HEK293 (cell line): ENCODE data around the gene SMIM10.

Experiments
- CTCF ChIA-PET: fragments of 350-600 bp; formaldehyde crosslinking; extraction: SDS; loops from one replicate; lab custom pipeline; 2021; ENCODE audit warnings: antibody characterized with exemption; lab: Yijun Ruan, JAX
- POLR2A ChIA-PET: fragments of 300-600 bp; formaldehyde crosslinking; extraction: SDS; loops from one replicate; lab custom pipeline; 2020; ENCODE audit warnings: antibody characterized with exemption, inconsistent platforms; lab: Yijun Ruan, JAX
- H3K27ac ChIP-seq: fragments of 200-500 bp; sonication (Bioruptor generic); 2 replicates; pipeline ENCODE4 v1.5.1; 2014; ENCODE audit warnings: low read depth, low read length, control low read depth, inconsistent platforms; ENCODE audit errors: extremely low read depth
- H3K36me3 ChIP-seq, 2 experiments: fragments of 200-500 bp in 1 of 2; sonication (Bioruptor generic) in 1 of 2; 1 replicate in 1 of 2; 2 replicates in 1 of 2; pipeline ENCODE4 v1.5.1; 2014 to 2017; ENCODE audit warnings: inconsistent platforms in 2 of 2, low read length in 2 of 2; ENCODE audit not compliant: control insufficient read depth in 2 of 2, insufficient read depth in 1 of 2
- H3K4me1 ChIP-seq: fragments of 200-500 bp; sonication (Bioruptor generic); 2 replicates; pipeline ENCODE4 v1.5.1; 2014; ENCODE audit warnings: mild to moderate bottlenecking, low read length, inconsistent platforms; ENCODE audit not compliant: control insufficient read depth, insufficient read depth
- H3K4me3 ChIP-seq: 2 replicates; pipeline ENCODE4 v1.5.1; 2011; ENCODE audit warnings: low read depth, mild to moderate bottlenecking, control low read depth, low read length, moderate library complexity
- H3K9me3 ChIP-seq: fragments of 200-500 bp; sonication (Bioruptor generic); 2 replicates; pipeline ENCODE4 v1.5.1; 2014; ENCODE audit warnings: low read depth, low read length, inconsistent platforms; ENCODE audit not compliant: control insufficient read depth, insufficient read depth
- BCL11A ChIP-seq: fragments of 450-650 bp; formaldehyde crosslinking; IDR thresholded peaks from 2 replicates; pipeline ENCODE4 v1.5.1; 2016; ENCODE audit warnings: low read depth, missing biosample characterization, missing genetic modification characterization
- PRDM1 ChIP-seq: fragments of 450-650 bp; formaldehyde crosslinking; IDR thresholded peaks from 2 replicates; pipeline ENCODE4; 2016; ENCODE audit warnings: missing biosample characterization, missing genetic modification characterization
- SCRT2 ChIP-seq: fragments of 450-650 bp; formaldehyde crosslinking; IDR thresholded peaks from 2 replicates; pipeline ENCODE4 v1.5.1; 2016; ENCODE audit warnings: missing biosample characterization, missing genetic modification characterization
- SP2 ChIP-seq: fragments of 450-650 bp; formaldehyde crosslinking; IDR thresholded peaks from 2 replicates; pipeline ENCODE4 v1.5.1; 2016; ENCODE audit warnings: missing biosample characterization, missing genetic modification characterization
- ZFP3 ChIP-seq: fragments of 450-650 bp; formaldehyde crosslinking; IDR thresholded peaks from 2 replicates; pipeline ENCODE4 v1.5.1; 2016; ENCODE audit warnings: low read depth, missing biosample characterization, missing genetic modification characterization
- ZNF121 ChIP-seq: fragments of 450-650 bp; formaldehyde crosslinking; IDR thresholded peaks from 2 replicates; pipeline ENCODE4 v1.5.1; 2016; ENCODE audit warnings: missing biosample characterization, missing genetic modification characterization
- ZNF157 ChIP-seq: fragments of 450-650 bp; formaldehyde crosslinking; IDR thresholded peaks from 2 replicates; pipeline ENCODE4 v1.5.1; 2016; ENCODE audit warnings: missing biosample characterization, missing genetic modification characterization
- ZNF302 ChIP-seq: fragments of 450-650 bp; formaldehyde crosslinking; IDR thresholded peaks from 2 replicates; pipeline ENCODE4 v1.5.1; 2016; ENCODE audit warnings: missing biosample characterization, missing genetic modification characterization, low read depth
- ZNF768 ChIP-seq: fragments of 450-650 bp; formaldehyde crosslinking; IDR thresholded peaks from 2 replicates; pipeline ENCODE4 v1.5.1; 2018; ENCODE audit warnings: missing biosample characterization, mild to moderate bottlenecking, missing genetic modification characterization
- ZSCAN16 ChIP-seq: fragments of 450-650 bp; formaldehyde crosslinking; IDR thresholded peaks from 2 replicates; pipeline ENCODE4 v1.5.1; 2016; ENCODE audit warnings: missing biosample characterization, missing genetic modification characterization
- TF ChIP-seq, protein P1 (sequence below): fragments of 450-650 bp; formaldehyde crosslinking; IDR thresholded peaks from 2 replicates; pipeline ENCODE4 v1.5.1; 2017; ENCODE audit warnings: missing biosample characterization, missing genetic modification characterization
- TF ChIP-seq, protein P2 (sequence below): fragments of 450-650 bp; formaldehyde crosslinking; IDR thresholded peaks from 2 replicates; pipeline ENCODE4 v1.5.1; 2016; ENCODE audit warnings: missing biosample characterization, missing genetic modification characterization
- TF ChIP-seq, protein P3 (sequence below): fragments of 450-650 bp; formaldehyde crosslinking; IDR thresholded peaks from 2 replicates; pipeline ENCODE4 v1.5.1; 2016; ENCODE audit warnings: missing biosample characterization, missing genetic modification characterization, low read depth
- TF ChIP-seq, protein P4 (sequence below): fragments of 450-650 bp; formaldehyde crosslinking; IDR thresholded peaks from 2 replicates; pipeline ENCODE4 v1.5.1; 2016; ENCODE audit warnings: missing biosample characterization, missing genetic modification characterization, borderline replicate concordance
- TF ChIP-seq, protein P5 (sequence below): fragments of 450-650 bp; formaldehyde crosslinking; IDR thresholded peaks from 2 replicates; pipeline ENCODE4 v1.5.1; 2016; ENCODE audit warnings: missing biosample characterization, missing genetic modification characterization
- TF ChIP-seq, protein P6 (sequence below): fragments of 450-650 bp; formaldehyde crosslinking; IDR thresholded peaks from 2 replicates; pipeline ENCODE4 v1.5.1; 2016; ENCODE audit warnings: missing biosample characterization, missing genetic modification characterization
- TF ChIP-seq, protein P7 (sequence below): sonication (generic); formaldehyde crosslinking; IDR thresholded peaks from 2 replicates; pipeline ENCODE4 v1.8.1; 2022; ENCODE audit warnings: mild to moderate bottlenecking, moderate library complexity, missing genetic modification reagents

The SMIM10 gene

DNA sequence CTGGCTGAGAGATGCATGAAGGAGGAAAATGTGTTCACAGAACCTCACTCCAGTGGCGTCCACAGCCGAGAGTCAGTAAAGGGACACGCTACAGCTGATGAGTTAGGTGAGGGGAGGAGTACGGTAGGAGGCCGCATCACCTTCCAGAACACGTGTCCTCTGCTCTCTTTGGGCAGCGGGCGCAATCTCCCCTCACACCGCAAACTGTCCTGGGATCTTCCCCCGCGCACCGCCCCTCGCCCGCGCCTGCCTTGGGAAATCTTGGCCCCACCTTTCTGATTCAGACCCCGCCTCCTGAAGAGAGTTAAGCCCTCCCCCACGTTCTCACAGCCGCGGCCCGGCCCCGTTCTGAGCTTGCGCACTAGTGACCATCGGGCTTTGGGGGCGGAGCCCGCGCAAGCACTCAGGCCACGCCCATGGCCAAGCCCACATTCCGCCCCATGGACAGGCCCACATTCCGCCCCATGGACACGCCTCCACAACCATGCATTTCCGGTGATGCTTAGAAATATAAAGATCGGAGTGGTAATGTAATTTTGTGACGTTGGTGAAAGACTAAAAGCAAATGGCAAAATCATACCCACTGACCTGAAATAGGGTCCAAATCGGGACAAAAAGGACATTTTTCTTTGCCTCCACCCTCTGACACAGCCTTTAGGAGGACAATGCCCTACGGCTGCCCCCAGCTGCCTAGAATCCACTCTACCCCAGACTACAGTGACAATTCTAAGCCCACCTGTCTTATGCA, 13.3 kb downstream of the SMIM10 start (continued):
- TF ChIP-seq, protein P1, sequence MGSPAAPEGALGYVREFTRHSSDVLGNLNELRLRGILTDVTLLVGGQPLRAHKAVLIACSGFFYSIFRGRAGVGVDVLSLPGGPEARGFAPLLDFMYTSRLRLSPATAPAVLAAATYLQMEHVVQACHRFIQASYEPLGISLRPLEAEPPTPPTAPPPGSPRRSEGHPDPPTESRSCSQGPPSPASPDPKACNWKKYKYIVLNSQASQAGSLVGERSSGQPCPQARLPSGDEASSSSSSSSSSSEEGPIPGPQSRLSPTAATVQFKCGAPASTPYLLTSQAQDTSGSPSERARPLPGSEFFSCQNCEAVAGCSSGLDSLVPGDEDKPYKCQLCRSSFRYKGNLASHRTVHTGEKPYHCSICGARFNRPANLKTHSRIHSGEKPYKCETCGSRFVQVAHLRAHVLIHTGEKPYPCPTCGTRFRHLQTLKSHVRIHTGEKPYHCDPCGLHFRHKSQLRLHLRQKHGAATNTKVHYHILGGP (tag by site-specific recombination), result no peak
- TF ChIP-seq, protein P2, sequence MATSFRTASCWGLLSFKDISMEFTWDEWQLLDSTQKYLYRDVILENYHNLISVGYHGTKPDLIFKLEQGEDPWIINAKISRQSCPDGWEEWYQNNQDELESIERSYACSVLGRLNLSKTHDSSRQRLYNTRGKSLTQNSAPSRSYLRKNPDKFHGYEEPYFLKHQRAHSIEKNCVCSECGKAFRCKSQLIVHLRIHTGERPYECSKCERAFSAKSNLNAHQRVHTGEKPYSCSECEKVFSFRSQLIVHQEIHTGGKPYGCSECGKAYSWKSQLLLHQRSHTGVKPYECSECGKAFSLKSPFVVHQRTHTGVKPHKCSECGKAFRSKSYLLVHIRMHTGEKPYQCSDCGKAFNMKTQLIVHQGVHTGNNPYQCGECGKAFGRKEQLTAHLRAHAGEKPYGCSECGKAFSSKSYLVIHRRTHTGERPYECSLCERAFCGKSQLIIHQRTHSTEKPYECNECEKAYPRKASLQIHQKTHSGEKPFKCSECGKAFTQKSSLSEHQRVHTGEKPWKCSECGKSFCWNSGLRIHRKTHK, result no peak
- TF ChIP-seq, protein P3, sequence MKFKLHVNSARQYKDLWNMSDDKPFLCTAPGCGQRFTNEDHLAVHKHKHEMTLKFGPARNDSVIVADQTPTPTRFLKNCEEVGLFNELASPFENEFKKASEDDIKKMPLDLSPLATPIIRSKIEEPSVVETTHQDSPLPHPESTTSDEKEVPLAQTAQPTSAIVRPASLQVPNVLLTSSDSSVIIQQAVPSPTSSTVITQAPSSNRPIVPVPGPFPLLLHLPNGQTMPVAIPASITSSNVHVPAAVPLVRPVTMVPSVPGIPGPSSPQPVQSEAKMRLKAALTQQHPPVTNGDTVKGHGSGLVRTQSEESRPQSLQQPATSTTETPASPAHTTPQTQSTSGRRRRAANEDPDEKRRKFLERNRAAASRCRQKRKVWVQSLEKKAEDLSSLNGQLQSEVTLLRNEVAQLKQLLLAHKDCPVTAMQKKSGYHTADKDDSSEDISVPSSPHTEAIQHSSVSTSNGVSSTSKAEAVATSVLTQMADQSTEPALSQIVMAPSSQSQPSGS (tag by site-specific recombination), result no peak
- TF ChIP-seq ZSCAN16 (tag by site-specific recombination), result peak; percentile 69
- TF ChIP-seq, protein P4, sequence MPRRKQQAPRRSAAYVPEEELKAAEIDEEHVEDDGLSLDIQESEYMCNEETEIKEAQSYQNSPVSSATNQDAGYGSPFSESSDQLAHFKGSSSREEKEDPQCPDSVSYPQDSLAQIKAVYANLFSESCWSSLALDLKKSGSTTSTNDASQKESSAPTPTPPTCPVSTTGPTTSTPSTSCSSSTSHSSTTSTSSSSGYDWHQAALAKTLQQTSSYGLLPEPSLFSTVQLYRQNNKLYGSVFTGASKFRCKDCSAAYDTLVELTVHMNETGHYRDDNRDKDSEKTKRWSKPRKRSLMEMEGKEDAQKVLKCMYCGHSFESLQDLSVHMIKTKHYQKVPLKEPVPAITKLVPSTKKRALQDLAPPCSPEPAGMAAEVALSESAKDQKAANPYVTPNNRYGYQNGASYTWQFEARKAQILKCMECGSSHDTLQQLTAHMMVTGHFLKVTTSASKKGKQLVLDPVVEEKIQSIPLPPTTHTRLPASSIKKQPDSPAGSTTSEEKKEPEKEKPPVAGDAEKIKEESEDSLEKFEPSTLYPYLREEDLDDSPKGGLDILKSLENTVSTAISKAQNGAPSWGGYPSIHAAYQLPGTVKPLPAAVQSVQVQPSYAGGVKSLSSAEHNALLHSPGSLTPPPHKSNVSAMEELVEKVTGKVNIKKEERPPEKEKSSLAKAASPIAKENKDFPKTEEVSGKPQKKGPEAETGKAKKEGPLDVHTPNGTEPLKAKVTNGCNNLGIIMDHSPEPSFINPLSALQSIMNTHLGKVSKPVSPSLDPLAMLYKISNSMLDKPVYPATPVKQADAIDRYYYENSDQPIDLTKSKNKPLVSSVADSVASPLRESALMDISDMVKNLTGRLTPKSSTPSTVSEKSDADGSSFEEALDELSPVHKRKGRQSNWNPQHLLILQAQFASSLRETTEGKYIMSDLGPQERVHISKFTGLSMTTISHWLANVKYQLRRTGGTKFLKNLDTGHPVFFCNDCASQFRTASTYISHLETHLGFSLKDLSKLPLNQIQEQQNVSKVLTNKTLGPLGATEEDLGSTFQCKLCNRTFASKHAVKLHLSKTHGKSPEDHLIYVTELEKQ (tag by site-specific recombination), result no peak

DNA sequence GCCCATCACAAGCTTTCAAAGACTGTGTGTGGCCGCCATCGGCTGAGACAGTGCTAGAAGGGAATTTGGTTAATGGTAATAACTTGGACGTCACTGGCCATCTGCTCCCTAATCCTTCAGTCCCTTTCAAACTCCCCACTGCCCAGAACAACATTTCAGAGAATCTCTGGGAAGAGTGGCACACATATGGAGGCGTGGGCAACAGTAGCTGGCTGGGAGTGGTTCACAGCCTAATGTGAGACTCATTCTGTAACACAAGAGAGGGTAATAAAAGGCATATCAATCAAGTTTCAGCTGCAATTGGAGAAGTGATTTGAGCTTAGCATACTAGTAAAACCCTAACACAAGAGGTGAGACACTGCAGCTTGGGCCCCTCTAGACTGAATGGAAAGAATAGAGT, 15.4 kb downstream of the SMIM10 start:
- H3K36me3 ChIP-seq, result no peaks in the 10 kb centered on the region
- no peak overlapping the region for H3K4me3 ChIP-seq
- H3K9me3 ChIP-seq, result no peaks in the 10 kb centered on the region
- ChIA-PET CTCF (no interaction called here), POLR2A (interaction anchor here (1.6 kb wide), 1 partner anchor 16 kb away, joined by 3 read pairs; the partner anchor contains the start of gene RTL8B)
- no peak overlapping the region for H3K27ac ChIP-seq
- no peaks in the 10 kb centered on the region for H3K4me1 ChIP-seq
- TF ChIP-seq, protein P5, sequence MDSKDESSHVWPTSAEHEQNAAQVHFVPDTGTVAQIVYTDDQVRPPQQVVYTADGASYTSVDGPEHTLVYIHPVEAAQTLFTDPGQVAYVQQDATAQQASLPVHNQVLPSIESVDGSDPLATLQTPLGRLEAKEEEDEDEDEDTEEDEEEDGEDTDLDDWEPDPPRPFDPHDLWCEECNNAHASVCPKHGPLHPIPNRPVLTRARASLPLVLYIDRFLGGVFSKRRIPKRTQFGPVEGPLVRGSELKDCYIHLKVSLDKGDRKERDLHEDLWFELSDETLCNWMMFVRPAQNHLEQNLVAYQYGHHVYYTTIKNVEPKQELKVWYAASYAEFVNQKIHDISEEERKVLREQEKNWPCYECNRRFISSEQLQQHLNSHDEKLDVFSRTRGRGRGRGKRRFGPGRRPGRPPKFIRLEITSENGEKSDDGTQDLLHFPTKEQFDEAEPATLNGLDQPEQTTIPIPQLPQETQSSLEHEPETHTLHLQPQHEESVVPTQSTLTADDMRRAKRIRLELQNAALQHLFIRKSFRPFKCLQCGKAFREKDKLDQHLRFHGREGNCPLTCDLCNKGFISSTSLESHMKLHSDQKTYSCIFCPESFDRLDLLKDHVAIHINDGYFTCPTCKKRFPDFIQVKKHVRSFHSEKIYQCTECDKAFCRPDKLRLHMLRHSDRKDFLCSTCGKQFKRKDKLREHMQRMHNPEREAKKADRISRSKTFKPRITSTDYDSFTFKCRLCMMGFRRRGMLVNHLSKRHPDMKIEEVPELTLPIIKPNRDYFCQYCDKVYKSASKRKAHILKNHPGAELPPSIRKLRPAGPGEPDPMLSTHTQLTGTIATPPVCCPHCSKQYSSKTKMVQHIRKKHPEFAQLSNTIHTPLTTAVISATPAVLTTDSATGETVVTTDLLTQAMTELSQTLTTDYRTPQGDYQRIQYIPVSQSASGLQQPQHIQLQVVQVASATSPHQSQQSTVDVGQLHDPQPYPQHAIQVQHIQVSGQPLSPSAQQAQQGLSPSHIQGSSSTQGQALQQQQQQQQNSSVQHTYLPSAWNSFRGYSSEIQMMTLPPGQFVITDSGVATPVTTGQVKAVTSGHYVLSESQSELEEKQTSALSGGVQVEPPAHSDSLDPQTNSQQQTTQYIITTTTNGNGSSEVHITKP (tag by site-specific recombination), result no peak
- TF ChIP-seq ZNF302 (tag by site-specific recombination), result no peak

DNA sequence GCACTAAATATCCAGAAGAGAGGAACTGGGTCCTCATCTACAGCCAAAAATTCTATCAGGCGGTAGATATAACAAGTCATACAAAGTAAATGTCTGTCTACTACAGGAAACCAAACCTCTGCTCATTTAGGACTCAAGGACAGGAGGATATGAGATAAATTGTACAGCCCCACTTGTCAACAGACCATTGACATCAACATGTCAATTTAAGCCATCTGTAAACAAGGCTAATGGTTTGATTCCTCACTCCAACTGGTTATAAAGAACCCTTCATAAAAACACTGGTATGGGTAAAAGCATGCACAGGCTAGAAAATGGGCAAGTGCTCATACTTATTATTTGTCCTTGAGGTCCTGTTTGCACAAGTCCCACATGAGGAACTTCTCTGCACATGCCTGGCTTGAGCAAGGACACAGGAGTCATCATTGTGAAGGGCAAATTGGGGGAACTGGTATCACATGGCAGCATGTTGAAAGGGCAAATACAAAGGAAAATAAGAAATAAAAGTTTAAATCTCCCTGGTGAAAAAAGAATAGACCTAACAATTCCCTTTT, 18.3 kb downstream of the SMIM10 start:
- ChIA-PET POLR2A (no interaction called here), CTCF (no interaction called here)
- Histone ChIP-seq H3K4me1 (no peaks in the 10 kb centered on the region), H3K27ac (no peak overlapping the region), H3K36me3 (no peaks in the 10 kb centered on the region), H3K4me3 (no peak overlapping the region), H3K9me3 (no peaks in the 10 kb centered on the region)
- TF ChIP-seq, protein P6, sequence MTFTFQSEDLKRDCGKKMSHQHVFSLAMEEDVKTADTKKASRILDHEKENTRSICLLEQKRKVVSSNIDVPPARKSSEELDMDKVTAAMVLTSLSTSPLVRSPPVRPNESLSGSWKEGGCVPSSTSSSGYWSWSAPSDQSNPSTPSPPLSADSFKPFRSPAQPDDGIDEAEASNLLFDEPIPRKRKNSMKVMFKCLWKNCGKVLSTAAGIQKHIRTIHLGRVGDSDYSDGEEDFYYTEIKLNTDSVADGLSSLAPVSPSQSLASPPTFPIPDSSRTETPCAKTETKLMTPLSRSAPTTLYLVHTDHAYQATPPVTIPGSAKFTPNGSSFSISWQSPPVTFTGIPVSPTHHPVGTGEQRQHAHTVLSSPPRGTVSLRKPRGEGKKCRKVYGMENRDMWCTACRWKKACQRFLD (tag by site-specific recombination), result no peak
- TF ChIP-seq SCRT2 (no peak), ZFP3 (tag by site-specific recombination) (no peak), ZNF157 (no peak), PRDM1 (tag by site-specific recombination) (no peak), ZNF768 (tag by site-specific recombination) (no peak), ZNF121 (no peak), SP2 (tag by site-specific recombination) (no peak), BCL11A (tag by site-specific recombination) (no peak)
- TF ChIP-seq, protein P7, sequence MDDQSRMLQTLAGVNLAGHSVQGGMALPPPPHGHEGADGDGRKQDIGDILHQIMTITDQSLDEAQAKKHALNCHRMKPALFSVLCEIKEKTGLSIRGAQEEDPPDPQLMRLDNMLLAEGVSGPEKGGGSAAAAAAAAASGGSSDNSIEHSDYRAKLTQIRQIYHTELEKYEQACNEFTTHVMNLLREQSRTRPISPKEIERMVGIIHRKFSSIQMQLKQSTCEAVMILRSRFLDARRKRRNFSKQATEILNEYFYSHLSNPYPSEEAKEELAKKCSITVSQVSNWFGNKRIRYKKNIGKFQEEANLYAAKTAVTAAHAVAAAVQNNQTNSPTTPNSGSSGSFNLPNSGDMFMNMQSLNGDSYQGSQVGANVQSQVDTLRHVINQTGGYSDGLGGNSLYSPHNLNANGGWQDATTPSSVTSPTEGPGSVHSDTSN, result no peak
